ENCODE data around the gene SLC22A2. TPM values are rescaled to one million over a fixed set of nuclear protein-coding genes. Genes with fewer than 3 reads are reported as not detected.

SLC22A2 gene
- polyA plus RNA-seq, 1 donor (not counting 4 experiments of a cell fraction or from before 2014, with no cell fraction given), result not detected

DNA sequence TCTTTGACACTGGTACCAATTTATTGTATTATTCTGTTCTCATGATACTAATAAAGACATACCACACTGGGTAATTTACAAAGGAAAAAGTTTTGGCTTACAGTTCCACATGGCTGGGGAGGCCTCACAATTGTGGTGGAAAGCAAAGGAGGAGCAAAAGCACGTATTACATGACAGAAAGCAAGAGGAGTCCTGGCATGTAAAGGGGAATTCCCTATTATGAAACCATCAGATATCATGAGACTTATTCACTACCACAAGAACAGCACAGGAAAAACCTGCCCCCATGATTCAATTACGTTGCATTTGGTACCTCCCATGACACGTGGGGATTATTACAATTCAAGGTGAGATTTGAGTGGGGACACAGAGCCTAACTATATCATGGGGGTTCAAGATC lies 43.4 kb downstream of the SLC22A2 start:
- Histone ChIP-seq H2AFZ (ENCODE audit: control insufficient read depth, low read length) (no peak overlapping the region), H3K27ac (ENCODE audit: control insufficient read depth, insufficient read depth, low read length) (no peak overlapping the region), H3K4me3 (ENCODE audit: control insufficient read depth in 2 of 3, extremely low read depth in 1 of 3, insufficient read depth in 2 of 3, low read depth in 1 of 3, low read length in 3 of 3) (no peak overlapping the region), H3K79me2 (ENCODE audit: control insufficient read depth, insufficient read depth, low read length) (no peaks in the 10 kb centered on the region), H3K9me3 (ENCODE audit: control insufficient read depth, low read depth, low read length) (peaks cover 6% of the 10 kb centered on the region), H3K27me3 (ENCODE audit: control insufficient read depth, extremely low read depth, insufficient read depth, low read length) (no peaks in the 10 kb centered on the region), H3K9ac (ENCODE audit: control insufficient read depth, extremely low read depth, insufficient read depth, low read length) (no peak overlapping the region), H4K20me1 (ENCODE audit: control insufficient read depth, extremely low read depth, insufficient read depth, low read length) (no peaks in the 10 kb centered on the region), H3K36me3 (ENCODE audit: control insufficient read depth in 2 of 2, extremely low read depth in 1 of 2, insufficient read depth in 2 of 2, low read length in 2 of 2) (no peaks in the 10 kb centered on the region), H3K4me2 (ENCODE audit: control insufficient read depth, extremely low read depth, insufficient read depth, low read depth, low read length) (no peak overlapping the region), H3K4me1 (ENCODE audit: control insufficient read depth, extremely low read depth, insufficient read depth, low read length) (no peaks in the 10 kb centered on the region), H3K9me1 (ENCODE audit: control insufficient read depth, extremely low read depth, insufficient read depth, low read length) (no peaks in the 10 kb centered on the region)
- FAIRE-seq, result no peak
- dilution Hi-C loops (cut with MboI; ENCODE audit: extremely low pct_ligation_motif_present, low sequenced_read_pairs), result no loop called here
- no peak for TF ChIP-seq EZH2 (IDR thresholded peaks at IDR 0.05; ENCODE audit: low read length)
- TF ChIP-seq, protein P1, sequence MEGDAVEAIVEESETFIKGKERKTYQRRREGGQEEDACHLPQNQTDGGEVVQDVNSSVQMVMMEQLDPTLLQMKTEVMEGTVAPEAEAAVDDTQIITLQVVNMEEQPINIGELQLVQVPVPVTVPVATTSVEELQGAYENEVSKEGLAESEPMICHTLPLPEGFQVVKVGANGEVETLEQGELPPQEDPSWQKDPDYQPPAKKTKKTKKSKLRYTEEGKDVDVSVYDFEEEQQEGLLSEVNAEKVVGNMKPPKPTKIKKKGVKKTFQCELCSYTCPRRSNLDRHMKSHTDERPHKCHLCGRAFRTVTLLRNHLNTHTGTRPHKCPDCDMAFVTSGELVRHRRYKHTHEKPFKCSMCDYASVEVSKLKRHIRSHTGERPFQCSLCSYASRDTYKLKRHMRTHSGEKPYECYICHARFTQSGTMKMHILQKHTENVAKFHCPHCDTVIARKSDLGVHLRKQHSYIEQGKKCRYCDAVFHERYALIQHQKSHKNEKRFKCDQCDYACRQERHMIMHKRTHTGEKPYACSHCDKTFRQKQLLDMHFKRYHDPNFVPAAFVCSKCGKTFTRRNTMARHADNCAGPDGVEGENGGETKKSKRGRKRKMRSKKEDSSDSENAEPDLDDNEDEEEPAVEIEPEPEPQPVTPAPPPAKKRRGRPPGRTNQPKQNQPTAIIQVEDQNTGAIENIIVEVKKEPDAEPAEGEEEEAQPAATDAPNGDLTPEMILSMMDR (optimal IDR thresholded peaks at IDR 0.05 in 1 of 3, IDR thresholded peaks at IDR 0.05 in 1 of 3, conservative IDR thresholded peaks at IDR 0.05 in 1 of 3; ENCODE audit: extremely low read depth in 1 of 3, insufficient read depth in 2 of 3, low read length in 3 of 3), result no peak
- no peak for DNase-seq (ENCODE audit: low read depth, low spot score)

DNA sequence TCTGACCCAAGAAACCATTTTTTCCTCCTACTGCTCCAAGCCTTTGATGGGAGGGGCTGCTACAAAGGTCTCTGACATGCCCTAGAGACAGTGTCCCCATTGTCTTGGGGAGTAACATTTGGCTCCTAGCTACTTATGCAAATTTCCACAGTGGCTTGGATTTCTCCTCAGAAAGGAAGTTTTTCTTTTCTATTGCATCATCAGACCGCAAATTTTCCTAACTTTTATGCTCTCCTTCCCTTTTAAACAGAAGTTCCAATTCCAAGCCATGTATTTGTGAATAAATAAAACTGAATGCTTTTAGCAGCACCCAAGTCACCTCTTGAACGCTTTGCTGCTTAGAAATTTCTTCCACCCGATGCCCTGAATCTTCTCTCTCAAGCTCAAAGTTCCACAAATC lies 51.0 kb downstream of the SLC22A2 start:
- no peak overlapping the region for H3K4me3 ChIP-seq (ENCODE audit: control insufficient read depth in 2 of 3, extremely low read depth in 1 of 3, insufficient read depth in 2 of 3, low read depth in 1 of 3, low read length in 3 of 3)
- DNase-seq (ENCODE audit: low read depth, low spot score) (no peak), FAIRE-seq (no peak)
- H3K27ac ChIP-seq (ENCODE audit: control insufficient read depth, insufficient read depth, low read length), result no peak overlapping the region
- no peaks in the 10 kb centered on the region for H3K27me3 ChIP-seq (ENCODE audit: control insufficient read depth, extremely low read depth, insufficient read depth, low read length)
- dilution Hi-C loops (cut with MboI; ENCODE audit: extremely low pct_ligation_motif_present, low sequenced_read_pairs), result no loop called here
- no peaks in the 10 kb centered on the region for H3K79me2 ChIP-seq (ENCODE audit: control insufficient read depth, insufficient read depth, low read length)
- no peaks in the 10 kb centered on the region for H3K9me1 ChIP-seq (ENCODE audit: control insufficient read depth, extremely low read depth, insufficient read depth, low read length)
- no peak overlapping the region for H3K4me2 ChIP-seq (ENCODE audit: control insufficient read depth, extremely low read depth, insufficient read depth, low read depth, low read length)
- TF ChIP-seq, protein P1 (optimal IDR thresholded peaks at IDR 0.05 in 1 of 3, IDR thresholded peaks at IDR 0.05 in 1 of 3, conservative IDR thresholded peaks at IDR 0.05 in 1 of 3; ENCODE audit: extremely low read depth in 1 of 3, insufficient read depth in 2 of 3, low read length in 3 of 3), result no peak
- no peak for TF ChIP-seq EZH2 (IDR thresholded peaks at IDR 0.05; ENCODE audit: low read length)
- H3K36me3 ChIP-seq (ENCODE audit: control insufficient read depth in 2 of 2, extremely low read depth in 1 of 2, insufficient read depth in 2 of 2, low read length in 2 of 2), result no peaks in the 10 kb centered on the region
- H3K9ac ChIP-seq (ENCODE audit: control insufficient read depth, extremely low read depth, insufficient read depth, low read length), result no peak overlapping the region
- H2AFZ ChIP-seq (ENCODE audit: control insufficient read depth, low read length), result no peak overlapping the region
- no peaks in the 10 kb centered on the region for H4K20me1 ChIP-seq (ENCODE audit: control insufficient read depth, extremely low read depth, insufficient read depth, low read length)
- no peaks in the 10 kb centered on the region for H3K4me1 ChIP-seq (ENCODE audit: control insufficient read depth, extremely low read depth, insufficient read depth, low read length)
- H3K9me3 ChIP-seq (ENCODE audit: control insufficient read depth, low read depth, low read length), result no peaks in the 10 kb centered on the region

Data from keratinocyte (primary cell).